HFFc6 (cell line): Measurements from ENCODE around the gene TCP1. TPM values are rescaled to one million over a fixed set of nuclear protein-coding genes. Genes with fewer than 3 reads are reported as not detected.

Experiments used
- DNase-seq: peaks from one replicate; pipeline ENCODE4 v3.0.0-alpha.2; 2018
- H3K27ac Mint-ChIP-seq: 2 replicates; pipeline ENCODE4 v1.8.0; 2020; ENCODE audit warnings: mild to moderate bottlenecking, mixed read lengths
- H3K27me3 Mint-ChIP-seq: 2 replicates; pipeline ENCODE4 v1.8.0; 2021; ENCODE audit warnings: mild to moderate bottlenecking, moderate library complexity, mixed read lengths; ENCODE audit not compliant: insufficient read depth
- H3K36me3 Mint-ChIP-seq: 2 replicates; pipeline ENCODE4 v1.8.0; 2021; ENCODE audit warnings: low read depth, mixed read lengths
- H3K4me1 Mint-ChIP-seq: 2 replicates; pipeline ENCODE4 v1.8.0; 2020; ENCODE audit warnings: low read depth, mixed read lengths
- H3K4me3 Mint-ChIP-seq: 2 replicates; pipeline ENCODE4 v1.8.0; 2020; ENCODE audit warnings: mild to moderate bottlenecking, moderate library complexity, mixed read lengths
- H3K9me3 Mint-ChIP-seq: 2 replicates; pipeline ENCODE4 v1.8.0; 2020; ENCODE audit warnings: mild to moderate bottlenecking, mixed read lengths
- total RNA-seq, 6 experiments: library from RNA; stranded (reverse); fragmentation: NEBNext Ultra II Directional; extraction: Animal tissue kit (Norgen Biotek cat#: 25700); gene quantifications; 2 replicates in 1 of 6; 3 replicates in 5 of 6; pipeline ENCODE4 v1.2.3, GENCODE V29; 2021
- TF ChIP-seq, protein P1 (sequence below): fragments of 200-600 bp; sonication (generic); IDR thresholded peaks from 2 replicates; pipeline ENCODE4 v1.5.0; 2021; ENCODE audit warnings: antibody characterized with exemption, mild to moderate bottlenecking

TCP1 gene
- total RNA-seq, 6 experiments from 2014 or later = 212 to 270 (median 225) TPM

GRCh38 chr6:159766906-159767305 is 22.5 kb downstream of the TCP1 start:
- Mint-ChIP-seq H3K9me3 (no peaks in the 10 kb centered on the region), H3K4me3 (no peak overlapping the region), H3K27me3 (no peaks in the 10 kb centered on the region), H3K36me3 (peaks cover 24% of the 10 kb centered on the region), H3K4me1 (peaks cover 8% of the 10 kb centered on the region), H3K27ac (no peak overlapping the region)
- TF ChIP-seq, protein P1, sequence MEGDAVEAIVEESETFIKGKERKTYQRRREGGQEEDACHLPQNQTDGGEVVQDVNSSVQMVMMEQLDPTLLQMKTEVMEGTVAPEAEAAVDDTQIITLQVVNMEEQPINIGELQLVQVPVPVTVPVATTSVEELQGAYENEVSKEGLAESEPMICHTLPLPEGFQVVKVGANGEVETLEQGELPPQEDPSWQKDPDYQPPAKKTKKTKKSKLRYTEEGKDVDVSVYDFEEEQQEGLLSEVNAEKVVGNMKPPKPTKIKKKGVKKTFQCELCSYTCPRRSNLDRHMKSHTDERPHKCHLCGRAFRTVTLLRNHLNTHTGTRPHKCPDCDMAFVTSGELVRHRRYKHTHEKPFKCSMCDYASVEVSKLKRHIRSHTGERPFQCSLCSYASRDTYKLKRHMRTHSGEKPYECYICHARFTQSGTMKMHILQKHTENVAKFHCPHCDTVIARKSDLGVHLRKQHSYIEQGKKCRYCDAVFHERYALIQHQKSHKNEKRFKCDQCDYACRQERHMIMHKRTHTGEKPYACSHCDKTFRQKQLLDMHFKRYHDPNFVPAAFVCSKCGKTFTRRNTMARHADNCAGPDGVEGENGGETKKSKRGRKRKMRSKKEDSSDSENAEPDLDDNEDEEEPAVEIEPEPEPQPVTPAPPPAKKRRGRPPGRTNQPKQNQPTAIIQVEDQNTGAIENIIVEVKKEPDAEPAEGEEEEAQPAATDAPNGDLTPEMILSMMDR = no peak
- no peak for DNase-seq

DNA sequence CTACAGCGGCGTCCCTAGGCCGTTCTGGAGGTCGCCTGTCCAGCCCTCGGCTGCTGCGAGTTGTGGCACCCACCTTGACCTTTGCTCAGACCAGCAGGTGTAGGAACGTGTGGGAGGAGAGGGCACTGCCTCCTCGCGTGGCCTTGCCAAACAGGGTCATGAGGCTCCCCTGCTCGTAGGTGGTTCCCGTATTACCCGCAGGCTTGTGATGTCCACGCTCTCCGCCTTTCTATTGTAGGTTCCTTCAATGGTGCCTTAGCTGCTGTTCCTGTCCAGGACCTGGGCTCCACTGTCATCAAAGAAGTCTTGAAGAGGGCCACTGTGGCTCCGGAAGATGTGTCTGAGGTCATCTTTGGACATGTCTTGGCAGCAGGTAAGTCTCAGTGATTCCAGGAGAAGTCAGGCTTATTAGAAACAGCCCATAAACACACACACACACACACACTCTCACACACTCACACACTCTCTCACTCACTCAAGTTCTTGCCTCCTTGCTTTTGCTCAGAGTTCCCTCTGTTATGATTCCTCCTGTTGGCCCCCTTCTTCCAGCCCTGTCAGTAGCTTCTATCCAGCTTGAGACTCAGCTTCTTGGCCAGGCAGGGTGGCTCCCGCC is 26.6 kb downstream of the TCP1 start:
- Mint-ChIP-seq H3K4me3 (peak overlapping the region; percentile 92), H3K27me3 (peaks cover 2% of the 10 kb centered on the region; the same call in 1 of the 2 replicates), H3K36me3 (peaks cover 34% of the 10 kb centered on the region), H3K27ac (peak overlapping the region; percentile 83), H3K9me3 (no peaks in the 10 kb centered on the region), H3K4me1 (peaks cover 43% of the 10 kb centered on the region)
- TF ChIP-seq, protein P1 = no peak
- no peak for DNase-seq

GRCh38 chr6:159761873-159762680 is 27.3 kb downstream of the TCP1 start, which contains the start of gene ACAT2:
ACAT2 (plus strand) TSS chr6:159762045; CDS start chr6:159762088, 43 bp downstream.
- peak within 1 kb of the TSS; percentile 92 for H3K4me3 Mint-ChIP-seq
- H3K27ac Mint-ChIP-seq = peak within 1 kb of the TSS; percentile 84
- H3K27me3 Mint-ChIP-seq = peaks cover 2% of the 10 kb centered on the region; the same call in 1 of the 2 replicates
- peaks cover 47% of the 10 kb centered on the region for H3K4me1 Mint-ChIP-seq
- H3K36me3 Mint-ChIP-seq = peaks cover 37% of the 10 kb centered on the region
- H3K9me3 Mint-ChIP-seq = no peaks in the 10 kb centered on the region
- TF ChIP-seq, protein P1 = no peak
- DNase-seq = peak; percentile 90

DNA sequence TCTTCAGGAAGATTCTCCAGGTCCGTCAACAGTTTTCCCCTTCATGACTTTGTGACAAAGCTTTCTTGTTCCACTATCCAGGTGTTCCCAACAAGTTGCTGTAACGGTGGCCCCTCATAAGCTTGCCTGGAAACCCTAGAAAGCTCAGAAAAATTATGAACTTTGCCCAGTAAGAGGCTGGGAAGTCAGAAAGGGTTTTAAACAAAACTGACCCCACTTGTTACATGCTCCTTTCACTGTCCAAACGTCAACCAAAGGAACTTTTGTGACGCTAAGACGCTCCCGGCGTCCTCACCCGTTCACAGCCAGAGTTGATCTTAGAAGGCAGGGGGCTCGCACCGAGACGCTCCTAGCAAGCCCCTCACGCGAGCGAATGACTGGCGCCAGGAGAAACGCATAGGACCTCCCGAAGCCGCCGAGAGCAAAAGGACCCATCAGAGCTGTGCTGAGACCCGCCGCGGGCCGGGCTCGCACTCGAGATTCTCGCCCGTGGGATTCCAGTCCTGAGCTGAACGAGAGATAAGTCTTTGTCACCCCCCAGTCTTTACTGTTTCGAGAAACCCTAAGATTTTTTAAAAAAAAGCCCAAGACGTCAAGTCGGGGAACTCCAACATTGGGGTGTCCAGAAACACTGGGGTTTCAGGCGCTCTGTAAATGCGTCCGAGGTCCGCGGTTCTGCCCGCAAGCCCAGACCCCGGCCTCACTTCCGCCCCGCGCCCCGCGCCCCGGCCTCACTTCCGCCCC is 28.1 kb downstream of the TCP1 start:
- Mint-ChIP-seq H3K36me3 (peaks cover 37% of the 10 kb centered on the region), H3K27ac (peak overlapping the region; percentile 84), H3K4me3 (peak overlapping the region; percentile 89), H3K4me1 (peaks cover 47% of the 10 kb centered on the region), H3K9me3 (no peaks in the 10 kb centered on the region), H3K27me3 (peaks cover 2% of the 10 kb centered on the region; the same call in 1 of the 2 replicates)
- DNase-seq = no peak
- TF ChIP-seq, protein P1 = no peak

DNA sequence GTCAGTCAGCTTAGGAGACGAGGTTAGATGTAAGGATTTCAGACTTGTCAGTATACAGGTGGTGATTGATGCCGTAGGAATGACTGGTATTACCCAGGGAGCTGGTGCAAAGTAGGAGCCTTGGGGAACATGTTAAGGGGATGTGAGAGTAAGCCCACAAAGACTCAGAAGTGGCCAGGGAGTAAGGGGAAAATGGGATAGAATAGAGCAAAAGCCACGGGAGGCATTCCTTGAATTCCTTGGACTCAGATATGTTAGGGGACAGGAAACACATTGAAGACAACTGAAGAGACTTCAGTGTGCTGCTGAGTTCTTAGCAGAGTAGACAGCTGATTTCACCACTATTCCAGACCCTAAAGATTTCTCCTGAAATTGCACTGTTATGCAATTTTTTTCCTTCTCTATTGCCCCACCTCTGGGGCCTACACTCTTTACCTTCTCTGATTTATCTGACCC is 28.8 kb downstream of the TCP1 start:
- no peaks in the 10 kb centered on the region for H3K9me3 Mint-ChIP-seq
- H3K4me1 Mint-ChIP-seq = peaks cover 47% of the 10 kb centered on the region
- TF ChIP-seq, protein P1 = no peak
- H3K36me3 Mint-ChIP-seq = peaks cover 44% of the 10 kb centered on the region
- DNase-seq = peak; percentile 60
- peak overlapping the region; percentile 84 for H3K27ac Mint-ChIP-seq
- H3K27me3 Mint-ChIP-seq = peaks cover 2% of the 10 kb centered on the region; the same call in 1 of the 2 replicates
- H3K4me3 Mint-ChIP-seq = peak overlapping the region; percentile 89
